ENCODE measurements around the gene FUT6.

- TF ChIP-seq POLR2A (IDR thresholded peaks at IDR 0.05; ENCODE audit: low read length) (no peak), GATA1 (IDR thresholded peaks at IDR 0.05; ENCODE audit: low read depth, low read length) (no peak)
Measured at GRCh38 chr19:5824751-5825150, 14.8 kb downstream of the FUT6 start.
